Fibroblast of lung (primary cell): Measurements from ENCODE around the gene UMPS. TPM values are rescaled to one million over a fixed set of nuclear protein-coding genes. Genes with fewer than 3 reads are reported as not detected.

Experiments
- DNase-seq, 2 donors: peaks; one replicate each; pipeline versions ENCODE4 v3.0.0 to v3.0.0-alpha.2; 2010; ENCODE audit warnings: low read depth in 2 of 2
- H2AFZ ChIP-seq: 2 replicates; pipeline ENCODE4 v1.5.1; 2012; ENCODE audit warnings: low read length, control low read depth, inconsistent platforms
- H3K27ac ChIP-seq: 2 replicates; pipeline ENCODE4 v1.5.1; 2011; ENCODE audit warnings: low read length, control low read depth; ENCODE audit not compliant: insufficient read depth
- H3K27me3 ChIP-seq: 2 replicates; pipeline ENCODE4 v1.5.1; 2011; ENCODE audit warnings: mild to moderate bottlenecking, low read length; ENCODE audit not compliant: control insufficient read depth, insufficient read depth
- H3K36me3 ChIP-seq: 2 replicates; pipeline ENCODE4 v1.5.1; 2011; ENCODE audit warnings: low read length; ENCODE audit not compliant: control insufficient read depth, insufficient read depth
- H3K4me1 ChIP-seq: 2 replicates; pipeline ENCODE4 v1.5.1; 2011; ENCODE audit warnings: low read length; ENCODE audit not compliant: control insufficient read depth, insufficient read depth; ENCODE audit errors: extremely low read depth
- H3K4me2 ChIP-seq: 2 replicates; pipeline ENCODE4 v1.5.1; 2011; ENCODE audit warnings: low read length, control low read depth; ENCODE audit not compliant: insufficient read depth; ENCODE audit errors: extremely low read depth
- H3K4me3 ChIP-seq, 4 experiments: fragments of 200-600 bp in 1 of 4; sonication (generic) in 1 of 4; replicated peaks in 1 of 4; 2 replicates each; pipeline ENCODE4 v1.5.1; 2011 to 2016; ENCODE audit warnings: low read length in 4 of 4, low read depth in 3 of 4, mild to moderate bottlenecking in 3 of 4, control low read depth in 2 of 4, inconsistent platforms in 1 of 4, mixed read lengths in 1 of 4; ENCODE audit not compliant: insufficient read depth in 1 of 4; ENCODE audit errors: control extremely low read depth in 1 of 4
- H3K79me2 ChIP-seq: 2 replicates; pipeline ENCODE4 v1.5.1; 2012; ENCODE audit warnings: mild to moderate bottlenecking, low read length, inconsistent platforms; ENCODE audit not compliant: control insufficient read depth, insufficient read depth
- H3K9ac ChIP-seq: 2 replicates; pipeline ENCODE4 v1.5.1; 2011; ENCODE audit warnings: mild to moderate bottlenecking, low read length, control low read depth; ENCODE audit not compliant: insufficient read depth
- H3K9me3 ChIP-seq: 2 replicates; pipeline ENCODE4 v1.5.1; 2012; ENCODE audit warnings: low read depth, low read length; ENCODE audit not compliant: control insufficient read depth, insufficient read depth
- H4K20me1 ChIP-seq: 2 replicates; pipeline ENCODE4 v1.5.1; 2011; ENCODE audit warnings: low read length; ENCODE audit not compliant: control insufficient read depth, insufficient read depth; ENCODE audit errors: extremely low read depth
- EZH2 ChIP-seq: IDR thresholded peaks from 2 replicates; pipeline ENCODE4 v1.5.1; 2012; ENCODE audit warnings: low read length, control low read depth, mild to moderate bottlenecking; ENCODE audit errors: missing control alignments
- polyA plus RNA-seq, 2 donors: library from polyadenylated mRNA; depleted of rRNA in 1 of 2; stranded (reverse) in 1 of 2; unstranded in 1 of 2; fragments of >200 nt; gene quantifications; 2 replicates each; pipeline ENCODE4 v1.2.1, GENCODE V29; 2011 to 2012; ENCODE audit warnings: missing spikeins in 1 of 2
- total RNA-seq: library from RNA; depleted of rRNA; stranded (reverse); fragments of >200 nt; gene quantifications from 2 replicates; pipeline ENCODE4 v1.2.1, GENCODE V29; 2014
- TF ChIP-seq, protein P1 (sequence below), 2 donors: IDR thresholded peaks in 1 of 2; conservative IDR thresholded peaks in 1 of 2; 1 replicate in 1 of 2; 2 replicates in 1 of 2; pipeline ENCODE4 v1.5.1; 2011 to 2012; ENCODE audit warnings: low read length in 2 of 2, control low read depth in 1 of 2, inconsistent platforms in 1 of 2, low read depth in 1 of 2, mild to moderate bottlenecking in 1 of 2

The UMPS gene
- total and polyA plus RNA-seq, 2 donors (not counting 1 experiment from before 2014, with no cell fraction given) = 21.6 to 25.0 TPM

DNA sequence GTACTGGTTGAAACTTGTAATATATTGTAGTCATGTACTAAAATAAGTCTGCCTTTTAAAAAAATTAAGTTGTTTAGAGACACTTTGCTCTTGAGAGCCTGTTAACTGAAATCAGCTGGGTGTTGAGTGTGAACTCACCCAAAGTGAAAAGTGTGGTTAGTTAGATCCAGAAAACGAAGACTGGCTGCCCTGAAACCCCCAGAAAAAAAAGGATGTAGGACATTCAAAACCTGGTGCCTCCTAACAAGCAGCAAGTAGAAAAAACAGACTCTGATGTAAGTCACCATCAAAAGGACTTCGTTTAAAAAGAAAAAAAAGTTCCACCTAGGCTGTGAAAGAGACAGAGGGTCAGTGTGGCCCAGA is 40.8 kb downstream of the UMPS start:
- peaks cover 30% of the 10 kb centered on the region for H3K4me1 ChIP-seq
- H3K36me3 ChIP-seq = peaks cover 6% of the 10 kb centered on the region
- no peak overlapping the region for H3K4me2 ChIP-seq
- H3K4me3 ChIP-seq = no peak overlapping the region
- DNase-seq = no peak
- no peaks in the 10 kb centered on the region for H3K79me2 ChIP-seq
- H2AFZ ChIP-seq = no peak overlapping the region
- H3K9ac ChIP-seq = no peak overlapping the region
- no peaks in the 10 kb centered on the region for H3K27me3 ChIP-seq
- no peaks in the 10 kb centered on the region for H3K9me3 ChIP-seq
- H3K27ac ChIP-seq = no peak overlapping the region
- no peaks in the 10 kb centered on the region for H4K20me1 ChIP-seq
- no peak for TF ChIP-seq EZH2
- TF ChIP-seq, protein P1, sequence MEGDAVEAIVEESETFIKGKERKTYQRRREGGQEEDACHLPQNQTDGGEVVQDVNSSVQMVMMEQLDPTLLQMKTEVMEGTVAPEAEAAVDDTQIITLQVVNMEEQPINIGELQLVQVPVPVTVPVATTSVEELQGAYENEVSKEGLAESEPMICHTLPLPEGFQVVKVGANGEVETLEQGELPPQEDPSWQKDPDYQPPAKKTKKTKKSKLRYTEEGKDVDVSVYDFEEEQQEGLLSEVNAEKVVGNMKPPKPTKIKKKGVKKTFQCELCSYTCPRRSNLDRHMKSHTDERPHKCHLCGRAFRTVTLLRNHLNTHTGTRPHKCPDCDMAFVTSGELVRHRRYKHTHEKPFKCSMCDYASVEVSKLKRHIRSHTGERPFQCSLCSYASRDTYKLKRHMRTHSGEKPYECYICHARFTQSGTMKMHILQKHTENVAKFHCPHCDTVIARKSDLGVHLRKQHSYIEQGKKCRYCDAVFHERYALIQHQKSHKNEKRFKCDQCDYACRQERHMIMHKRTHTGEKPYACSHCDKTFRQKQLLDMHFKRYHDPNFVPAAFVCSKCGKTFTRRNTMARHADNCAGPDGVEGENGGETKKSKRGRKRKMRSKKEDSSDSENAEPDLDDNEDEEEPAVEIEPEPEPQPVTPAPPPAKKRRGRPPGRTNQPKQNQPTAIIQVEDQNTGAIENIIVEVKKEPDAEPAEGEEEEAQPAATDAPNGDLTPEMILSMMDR (conservative IDR thresholded peaks at IDR 0.05 in 1 of 2, IDR thresholded peaks at IDR 0.05 in 1 of 2; ENCODE audit: low read depth in 1 of 2, low read length in 2 of 2) = no peak

DNA sequence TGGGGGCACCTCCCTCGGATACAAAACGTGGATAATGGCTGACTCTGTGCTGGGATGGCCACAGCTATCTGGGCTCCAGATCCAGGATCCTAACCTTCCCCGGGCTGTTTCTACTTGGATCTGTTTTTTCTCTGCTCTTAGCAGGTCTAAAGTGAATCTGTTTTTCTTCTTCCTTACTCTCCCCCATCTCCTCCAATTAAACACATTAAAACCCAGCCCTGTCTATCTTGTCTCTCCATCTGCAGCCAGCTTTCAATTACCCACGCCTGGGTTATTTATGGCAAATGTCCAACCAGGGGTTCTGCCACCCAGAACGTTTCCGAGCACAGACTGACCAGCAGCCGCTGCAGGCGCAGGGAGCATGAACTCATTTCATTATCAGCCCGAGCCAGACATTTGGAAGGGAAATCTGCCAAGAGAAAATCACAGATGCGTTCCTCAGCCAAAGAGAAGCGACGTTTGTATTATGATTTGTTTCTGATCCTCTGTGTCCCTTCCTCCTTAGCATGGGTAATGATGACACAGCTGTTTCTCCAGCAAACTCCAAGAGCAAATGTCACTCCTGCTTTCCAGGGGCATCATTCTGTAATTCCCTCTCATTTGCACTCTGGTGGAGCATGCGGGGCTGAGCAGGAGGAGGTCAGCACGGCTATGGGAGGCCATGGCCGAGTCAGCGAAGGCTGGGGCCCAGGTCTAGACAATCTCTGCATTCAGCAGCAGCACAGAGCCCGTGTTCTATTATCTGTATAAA is 42.0 kb downstream of the UMPS start:
- H3K4me2 ChIP-seq = peak overlapping the region; percentile 60
- no peak for TF ChIP-seq EZH2
- TF ChIP-seq, protein P1 (conservative IDR thresholded peaks at IDR 0.05 in 1 of 2, IDR thresholded peaks at IDR 0.05 in 1 of 2; ENCODE audit: low read depth in 1 of 2, low read length in 2 of 2) = no peak
- no peaks in the 10 kb centered on the region for H3K27me3 ChIP-seq
- H3K36me3 ChIP-seq = peaks cover 6% of the 10 kb centered on the region
- no peaks in the 10 kb centered on the region for H3K79me2 ChIP-seq
- no peak overlapping the region for H3K9ac ChIP-seq
- no peak overlapping the region for H3K4me3 ChIP-seq
- H4K20me1 ChIP-seq = no peaks in the 10 kb centered on the region
- peak overlapping the region; percentile 26 for H3K27ac ChIP-seq
- DNase-seq = peak; percentile 68 to 74
- no peak overlapping the region for H2AFZ ChIP-seq
- H3K9me3 ChIP-seq = no peaks in the 10 kb centered on the region
- peaks cover 30% of the 10 kb centered on the region for H3K4me1 ChIP-seq

DNA sequence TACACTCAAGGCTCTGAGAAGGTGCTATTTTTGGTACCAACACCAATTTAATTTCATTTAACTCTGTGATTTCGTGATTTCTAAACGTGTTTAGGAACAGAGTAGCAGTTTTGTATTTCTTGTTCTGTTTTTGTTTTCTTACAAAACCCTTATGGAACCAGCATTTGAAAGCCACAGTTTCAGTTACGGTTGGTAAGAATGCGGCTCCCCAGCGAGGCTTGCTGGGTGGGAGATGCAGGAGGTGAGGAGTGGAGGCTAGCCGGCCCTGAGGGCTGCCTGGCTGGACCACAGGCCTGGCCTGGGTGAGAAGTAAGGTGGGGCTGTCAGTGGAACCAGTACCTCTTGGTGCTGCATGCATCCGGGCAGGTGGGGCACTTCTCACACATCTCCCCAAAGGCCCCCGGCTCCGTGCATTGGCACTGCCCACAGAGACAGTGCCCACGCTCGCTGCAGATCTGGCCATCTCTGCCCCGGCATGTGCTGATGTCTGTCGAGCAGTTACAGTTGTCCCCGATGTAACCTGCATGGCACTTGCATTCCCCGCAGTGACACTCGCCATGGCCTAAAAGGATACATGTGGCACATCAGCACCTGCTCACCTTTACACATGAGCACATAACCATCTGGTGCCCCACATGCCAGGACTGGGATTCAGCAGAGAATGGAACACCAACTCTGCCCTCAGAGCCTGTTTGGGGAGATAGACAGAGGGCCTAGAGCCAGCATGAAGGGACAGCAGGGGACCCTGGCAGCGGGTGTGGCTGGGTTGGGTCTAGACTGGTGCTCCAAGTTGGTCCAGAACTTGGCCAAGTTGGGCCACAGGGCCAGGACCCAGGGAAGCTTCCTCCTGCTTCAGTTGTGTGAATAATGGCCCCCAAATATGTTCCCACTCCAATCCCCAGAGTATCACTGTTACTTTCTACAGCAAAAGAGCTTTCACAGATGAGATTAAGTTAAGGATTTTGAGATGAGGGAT is 43.4 kb downstream of the UMPS start:
- H3K4me2 ChIP-seq = no peak overlapping the region
- DNase-seq = no peak
- H3K4me1 ChIP-seq = peaks cover 30% of the 10 kb centered on the region
- peak overlapping the region; percentile 11 for H3K27ac ChIP-seq
- peaks cover 3% of the 10 kb centered on the region for H3K36me3 ChIP-seq
- H3K9me3 ChIP-seq = no peaks in the 10 kb centered on the region
- no peak overlapping the region for H2AFZ ChIP-seq
- TF ChIP-seq, protein P1 (conservative IDR thresholded peaks at IDR 0.05 in 1 of 2, IDR thresholded peaks at IDR 0.05 in 1 of 2; ENCODE audit: low read depth in 1 of 2, low read length in 2 of 2) = no peak
- TF ChIP-seq EZH2 = no peak
- H4K20me1 ChIP-seq = no peaks in the 10 kb centered on the region
- no peaks in the 10 kb centered on the region for H3K79me2 ChIP-seq
- H3K27me3 ChIP-seq = no peaks in the 10 kb centered on the region
- no peak overlapping the region for H3K9ac ChIP-seq
- no peak overlapping the region for H3K4me3 ChIP-seq
